ENCODE results near the gene ARHGAP9.

Gene ARHGAP9

GRCh38 chr12:57472391-57472790, 7.3 kb downstream of the ARHGAP9 start:
- DNase-seq (ENCODE audit: low spot score) = no peak

DNA sequence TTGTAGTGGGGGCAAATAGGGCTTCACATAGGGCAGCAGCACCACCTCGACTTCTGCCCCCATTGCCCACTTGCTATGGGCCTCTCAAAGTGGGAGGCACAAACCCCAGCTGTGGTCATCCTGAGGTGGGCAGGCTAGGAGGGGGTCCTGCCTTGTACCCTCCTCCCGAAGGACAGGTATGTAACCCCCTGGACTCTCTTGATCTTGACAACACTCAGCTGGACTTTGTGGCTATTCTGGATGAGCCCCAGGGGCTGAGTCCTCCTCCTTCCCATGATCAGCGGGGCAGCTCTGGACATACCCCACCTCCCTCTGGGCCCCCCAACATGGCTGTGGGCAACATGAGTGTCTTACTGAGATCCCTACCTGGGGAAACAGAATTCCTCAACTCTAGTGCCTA, 8.0 kb downstream of the ARHGAP9 start:
- DNase-seq (ENCODE audit: low spot score) = no peak

DNA sequence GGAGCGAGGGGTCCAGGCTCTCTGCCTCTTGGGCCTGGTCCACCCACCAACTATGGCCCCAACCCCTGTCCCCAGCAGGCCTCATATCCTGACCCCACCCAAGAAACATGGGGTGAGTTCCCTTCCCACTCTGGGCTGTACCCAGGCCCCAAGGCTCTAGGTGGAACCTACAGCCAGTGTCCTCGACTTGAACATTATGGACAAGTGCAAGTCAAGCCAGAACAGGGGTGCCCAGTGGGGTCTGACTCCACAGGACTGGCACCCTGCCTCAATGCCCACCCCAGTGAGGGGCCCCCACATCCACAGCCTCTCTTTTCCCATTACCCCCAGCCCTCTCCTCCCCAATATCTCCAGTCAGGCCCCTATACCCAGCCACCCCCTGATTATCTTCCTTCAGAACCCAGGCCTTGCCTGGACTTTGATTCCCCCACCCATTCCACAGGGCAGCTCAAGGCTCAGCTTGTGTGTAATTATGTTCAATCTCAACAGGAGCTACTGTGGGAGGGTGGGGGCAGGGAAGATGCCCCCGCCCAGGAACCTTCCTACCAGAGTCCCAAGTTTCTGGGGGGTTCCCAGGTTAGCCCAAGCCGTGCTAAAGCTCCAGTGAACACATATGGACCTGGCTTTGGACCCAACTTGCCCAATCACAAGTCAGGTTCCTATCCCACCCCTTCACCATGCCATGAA, 8.6 kb downstream of the ARHGAP9 start:
- no peak for DNase-seq (ENCODE audit: low spot score)

DNA sequence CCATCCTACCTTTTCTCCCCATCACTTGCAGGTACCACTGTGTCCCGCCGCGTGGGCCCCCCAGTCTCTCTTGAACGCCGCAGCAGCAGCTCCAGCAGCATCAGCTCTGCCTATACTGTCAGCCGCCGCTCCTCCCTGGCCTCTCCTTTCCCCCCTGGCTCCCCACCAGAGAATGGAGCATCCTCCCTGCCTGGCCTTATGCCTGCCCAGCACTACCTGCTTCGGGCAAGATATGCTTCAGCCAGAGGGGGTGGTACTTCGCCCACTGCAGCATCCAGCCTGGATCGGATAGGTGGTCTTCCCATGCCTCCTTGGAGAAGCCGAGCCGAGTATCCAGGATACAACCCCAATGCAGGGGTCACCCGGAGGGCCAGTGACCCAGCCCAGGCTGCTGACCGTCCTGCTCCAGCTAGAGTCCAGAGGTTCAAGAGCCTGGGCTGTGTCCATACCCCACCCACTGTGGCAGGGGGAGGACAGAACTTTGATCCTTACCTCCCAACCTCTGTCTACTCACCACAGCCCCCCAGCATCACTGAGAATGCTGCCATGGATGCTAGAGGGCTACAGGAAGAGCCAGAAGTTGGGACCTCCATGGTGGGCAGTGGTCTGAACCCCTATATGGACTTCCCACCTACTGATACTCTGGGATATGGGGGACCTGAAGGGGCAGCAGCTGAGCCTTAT, 9.2 kb downstream of the ARHGAP9 start:
- no peak for DNase-seq (ENCODE audit: low spot score)

DNA sequence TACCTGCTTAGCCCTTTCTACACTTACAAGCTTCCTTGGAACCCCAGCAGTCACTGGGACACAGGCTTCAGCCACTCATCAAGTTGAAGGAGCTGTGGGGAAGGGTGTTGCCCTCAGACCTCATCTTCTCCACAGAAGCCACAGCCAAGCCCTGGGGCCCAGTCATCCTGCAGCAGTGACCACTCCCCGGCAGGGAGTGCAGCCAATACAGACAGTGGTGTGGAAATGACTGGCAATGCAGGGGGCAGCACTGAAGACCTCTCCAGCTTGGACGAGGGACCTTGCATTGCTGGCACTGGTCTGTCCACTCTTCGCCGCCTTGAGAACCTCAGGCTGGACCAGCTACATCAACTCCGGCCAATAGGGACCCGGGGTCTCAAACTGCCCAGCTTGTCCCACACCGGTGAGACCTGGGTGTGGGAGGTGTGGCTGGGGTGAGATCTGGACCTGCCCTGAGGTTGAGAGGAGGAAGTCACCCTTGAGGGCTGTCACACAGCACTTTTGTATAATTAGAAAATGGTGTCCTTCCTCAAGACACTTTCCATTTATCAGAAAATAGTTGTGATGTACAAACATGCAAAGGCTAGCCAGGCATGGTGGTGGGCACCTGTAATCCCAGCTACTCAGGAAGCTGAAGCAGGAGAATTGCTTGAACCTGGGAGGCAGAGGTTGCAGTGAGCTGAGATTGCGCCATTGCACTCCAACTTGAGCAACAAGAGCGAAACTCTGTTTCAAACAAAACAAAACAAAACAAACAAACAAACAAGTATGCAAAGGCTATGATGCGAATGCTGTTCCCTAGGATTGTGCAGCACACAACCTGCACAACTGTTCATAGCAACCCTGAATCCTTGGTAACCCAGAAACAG, 10.1 kb downstream of the ARHGAP9 start:
- DNase-seq (ENCODE audit: low spot score) = no peak

DNA sequence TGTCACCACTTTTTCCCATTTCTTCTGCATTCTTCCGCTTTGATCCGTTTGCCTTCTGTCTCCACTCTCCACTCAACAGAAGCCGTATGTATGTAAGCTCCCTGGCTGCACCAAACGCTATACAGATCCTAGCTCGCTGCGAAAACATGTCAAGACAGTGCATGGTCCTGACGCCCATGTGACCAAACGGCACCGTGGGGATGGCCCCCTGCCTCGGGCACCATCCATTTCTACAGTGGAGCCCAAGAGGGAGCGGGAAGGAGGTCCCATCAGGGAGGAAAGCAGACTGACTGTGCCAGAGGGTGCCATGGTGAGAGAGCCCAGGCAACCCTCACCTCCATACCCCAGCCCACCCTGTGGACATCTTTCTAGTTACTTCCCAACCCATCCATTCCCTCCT, 11.8 kb downstream of the ARHGAP9 start:
- no peak for DNase-seq (ENCODE audit: low spot score)

- DNase-seq (ENCODE audit: low spot score) = no peak
These were observed 12.3 kb downstream of the ARHGAP9 start for GRCh38 chr12:57467212-57467874.

- no peak for DNase-seq (ENCODE audit: low spot score)
These were observed 13.7 kb downstream of the ARHGAP9 start for GRCh38 chr12:57465747-57466505.

GRCh38 chr12:57465030-57465746, 14.5 kb downstream of the ARHGAP9 start:
- no peak for DNase-seq (ENCODE audit: low spot score)

DNA sequence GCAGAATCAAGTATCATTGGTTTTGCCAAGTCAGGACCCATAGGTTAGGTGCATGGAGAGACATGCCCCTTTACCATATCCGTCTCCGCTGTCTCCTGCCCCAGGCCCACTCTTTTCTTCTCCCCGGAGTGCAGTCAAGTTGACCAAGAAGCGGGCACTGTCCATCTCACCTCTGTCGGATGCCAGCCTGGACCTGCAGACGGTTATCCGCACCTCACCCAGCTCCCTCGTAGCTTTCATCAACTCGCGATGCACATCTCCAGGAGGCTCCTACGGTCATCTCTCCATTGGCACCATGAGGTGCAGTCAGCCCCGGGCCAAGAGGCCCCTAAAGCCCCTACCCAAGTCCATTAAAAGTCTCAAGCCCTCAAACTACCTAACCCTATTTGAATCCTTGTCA, 15.1 kb downstream of the ARHGAP9 start:
- no peak for DNase-seq (ENCODE audit: low spot score)

GRCh38 chr12:57462912-57463253, 16.8 kb downstream of the ARHGAP9 start:
- DNase-seq (ENCODE audit: low spot score) = no peak

DNA sequence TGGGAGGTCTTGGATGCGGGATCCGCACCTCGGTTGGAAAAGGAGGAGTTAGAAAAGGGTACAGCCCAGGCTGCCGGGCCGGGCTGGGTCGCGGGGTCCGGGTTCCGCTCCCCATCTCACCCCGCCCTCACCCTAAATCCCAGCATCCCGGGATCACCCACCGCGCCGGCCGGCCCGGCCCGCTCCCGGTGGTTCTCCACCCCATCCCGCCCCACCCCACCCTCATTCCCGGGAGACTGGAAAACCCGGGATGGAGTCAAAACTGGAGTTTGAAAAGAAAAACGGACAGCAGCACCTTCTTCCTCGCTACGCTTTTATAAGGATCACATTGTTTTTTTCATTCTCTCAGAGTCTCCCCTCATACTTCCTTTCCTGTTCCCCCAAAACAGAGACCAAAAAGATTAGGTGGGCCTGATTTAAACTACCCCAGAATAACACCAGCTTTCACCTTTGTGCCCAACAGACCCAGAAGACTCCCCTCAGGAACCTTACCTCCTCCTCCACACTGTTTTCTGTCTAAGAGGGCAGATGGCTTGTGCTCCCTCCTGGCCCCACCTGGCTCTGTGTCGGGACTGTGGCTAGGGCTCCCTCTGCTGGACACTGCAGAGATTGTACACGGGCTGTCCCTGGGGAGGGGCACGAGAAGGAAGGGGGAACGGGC, 17.3 kb downstream of the ARHGAP9 start:
- peak; percentile 92 for DNase-seq (ENCODE audit: low spot score)

- DNase-seq (ENCODE audit: low spot score) = peak; percentile 27
These were observed 17.8 kb downstream of the ARHGAP9 start for GRCh38 chr12:57461917-57462250.

- peak; percentile 87 for DNase-seq (ENCODE audit: low spot score)
These were observed 18.3 kb downstream of the ARHGAP9 start for GRCh38 chr12:57461276-57461916.

DNA sequence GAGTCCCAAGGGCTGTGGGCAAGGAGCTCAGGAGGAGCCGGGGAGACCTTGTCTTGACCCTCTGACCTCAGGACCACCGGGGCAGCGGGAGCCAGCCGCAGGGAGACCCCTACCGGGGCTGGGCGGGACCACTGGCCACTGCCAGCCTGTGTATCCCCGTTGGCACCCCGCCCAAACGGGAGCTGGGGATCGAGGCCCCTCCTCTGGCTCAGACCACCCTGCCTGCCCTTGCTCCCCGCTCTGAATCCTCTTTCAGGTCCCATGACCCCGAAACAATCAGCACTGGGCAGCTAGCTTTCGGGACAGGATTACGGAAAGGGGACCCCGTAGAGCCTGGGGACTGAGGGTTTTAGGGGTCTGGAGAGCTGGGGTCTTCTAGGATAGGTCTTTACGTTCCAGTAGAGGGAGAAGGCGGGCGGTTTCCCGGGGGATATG, 18.8 kb downstream of the ARHGAP9 start:
- DNase-seq (ENCODE audit: low spot score) = no peak

DNA sequence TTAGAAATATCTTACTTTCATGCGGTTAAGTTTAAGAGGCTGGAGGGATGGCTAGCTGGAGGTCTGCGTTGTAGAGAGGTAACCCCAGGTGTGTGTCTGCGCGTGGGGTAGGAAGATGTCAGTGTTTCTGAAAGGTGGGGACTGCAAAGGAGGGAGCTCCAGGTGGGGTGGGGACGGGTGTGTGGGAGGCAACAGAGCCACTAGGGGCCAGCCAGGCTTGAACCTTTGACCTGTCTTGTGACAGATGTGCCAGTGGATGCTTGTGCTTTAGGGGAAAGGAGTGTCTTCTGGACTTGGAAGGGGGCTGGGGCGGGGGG, 19.2 kb downstream of the ARHGAP9 start:
- DNase-seq (ENCODE audit: low spot score) = no peak

DNA sequence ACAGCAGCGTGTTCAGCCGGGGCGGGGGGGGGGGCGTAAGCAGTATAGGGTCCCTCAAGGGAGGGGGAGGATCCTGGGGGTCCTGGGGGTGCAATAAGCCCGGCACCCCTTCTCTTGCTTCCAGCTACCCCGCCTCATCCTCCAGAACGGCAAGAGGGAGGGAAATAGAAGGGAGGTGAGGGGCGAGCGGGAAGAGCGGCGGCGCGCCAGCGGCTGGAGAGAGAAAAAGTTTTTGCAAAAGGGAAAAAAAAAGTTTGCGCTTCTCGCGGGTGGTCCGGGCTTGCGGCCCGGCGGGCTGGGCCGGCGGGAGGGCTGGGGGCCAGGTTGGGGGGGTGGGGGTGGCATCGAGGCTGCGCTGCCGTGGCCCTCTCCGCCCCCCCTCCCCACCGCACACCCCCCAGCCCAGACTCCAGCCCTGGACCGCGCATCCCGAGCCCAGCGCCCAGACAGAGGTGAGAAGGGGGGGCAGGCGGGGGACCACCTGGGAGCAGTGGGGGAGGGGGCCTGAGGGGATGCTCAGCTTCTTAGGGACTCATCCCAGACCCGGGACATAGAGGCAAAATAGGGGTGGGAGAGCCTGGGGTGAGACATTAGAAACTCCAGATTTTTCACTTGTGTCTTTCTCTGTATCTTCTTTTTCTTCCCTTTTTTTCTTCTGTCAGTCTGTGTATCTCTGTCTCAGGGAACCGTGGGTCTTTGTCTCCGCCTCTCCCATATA, 19.8 kb downstream of the ARHGAP9 start, which contains the start of gene GLI1:
Gene GLI1 (plus strand): TSS at position 36 of the 718 bp plus-strand sequence. CDS start 3,907 bp downstream, outside the sequence.
- peak; percentile 77 for DNase-seq (ENCODE audit: low spot score)

GRCh38 chr12:57459055-57459749, 20.5 kb downstream of the ARHGAP9 start:
- DNase-seq (ENCODE audit: low spot score) = peak; percentile 91

- no peak for DNase-seq (ENCODE audit: low spot score)
These were observed 21.0 kb downstream of the ARHGAP9 start for GRCh38 chr12:57458665-57459054.

Data from GM03348 (cell line).